ENCODE measurements around the gene MMP15. TPM values are rescaled to one million over a fixed set of nuclear protein-coding genes. Genes with fewer than 3 reads are reported as not detected.
"Not testable (repeated sequence)": the region's sequence is repeated elsewhere in the genome, so short reads cannot be mapped to it uniquely, and the experiment has no call there.

Gene MMP15
- total RNA-seq, 2 experiments from 2014 or later: 0.25 to 0.63 TPM

- DNase-seq: no peak
- Mint-ChIP-seq H3K36me3 (ENCODE audit: low read depth) (no peaks in the 10 kb centered on the region), H3K9me3 (no peaks in the 10 kb centered on the region), H3K4me3 (no peak overlapping the region), H3K27me3 (no peaks in the 10 kb centered on the region), H3K4me1 (ENCODE audit: low read depth) (no peaks in the 10 kb centered on the region), H3K27ac (no peak overlapping the region)
- POLR2A ChIA-PET: no interaction called here
- no peak for ATAC-seq
- intact Hi-C loops (cut with micrococcal nuclease): no loop called here
- CTCF ChIA-PET: no interaction called here
- TF ChIP-seq CTCF (IDR thresholded peaks at IDR 0.05): no peak
Observed at GRCh38 chr16:58070585-58070984, 45.0 kb downstream of the MMP15 start.

GRCh38 chr16:58072134-58072533 lies 46.6 kb downstream of the MMP15 start:
- POLR2A ChIA-PET; H3K36me3 Mint-ChIP-seq (ENCODE audit: low read depth); H3K9me3 Mint-ChIP-seq; CTCF ChIA-PET; intact Hi-C loops (cut with micrococcal nuclease); ATAC-seq; H3K27me3 Mint-ChIP-seq; H3K27ac Mint-ChIP-seq; H3K4me1 Mint-ChIP-seq (ENCODE audit: low read depth); DNase-seq; H3K4me3 Mint-ChIP-seq: not testable (repeated sequence)

GRCh38 chr16:58073086-58073485 lies 47.5 kb downstream of the MMP15 start:
- H3K27me3 Mint-ChIP-seq; ATAC-seq; POLR2A ChIA-PET; CTCF ChIA-PET; intact Hi-C loops (cut with micrococcal nuclease); H3K9me3 Mint-ChIP-seq; DNase-seq; H3K4me1 Mint-ChIP-seq (ENCODE audit: low read depth); H3K36me3 Mint-ChIP-seq (ENCODE audit: low read depth); H3K4me3 Mint-ChIP-seq; H3K27ac Mint-ChIP-seq: not testable (repeated sequence)

- DNase-seq (no peak), ATAC-seq (no peak)
- H3K4me3 Mint-ChIP-seq: no peak overlapping the region
- no peaks in the 10 kb centered on the region for H3K9me3 Mint-ChIP-seq
- intact Hi-C loops (cut with micrococcal nuclease): no loop called here
- no peaks in the 10 kb centered on the region for H3K36me3 Mint-ChIP-seq (ENCODE audit: low read depth)
- TF ChIP-seq CTCF (IDR thresholded peaks at IDR 0.05): no peak
- no peaks in the 10 kb centered on the region for H3K27me3 Mint-ChIP-seq
- ChIA-PET CTCF (interaction anchor here (1.9 kb wide), 1 partner anchor 23 kb away, joined by 4 read pairs; no protein-coding TSS in a partner anchor), POLR2A (no interaction called here)
- no peaks in the 10 kb centered on the region for H3K4me1 Mint-ChIP-seq (ENCODE audit: low read depth)
- no peak overlapping the region for H3K27ac Mint-ChIP-seq
Observed at GRCh38 chr16:58074657-58075056, 49.1 kb downstream of the MMP15 start.

- no peaks in the 10 kb centered on the region for H3K27me3 Mint-ChIP-seq
- intact Hi-C loops (cut with micrococcal nuclease): no loop called here
- H3K4me3 Mint-ChIP-seq: no peak overlapping the region
- H3K4me1 Mint-ChIP-seq (ENCODE audit: low read depth): no peaks in the 10 kb centered on the region
- no peak overlapping the region for H3K27ac Mint-ChIP-seq
- DNase-seq (no peak), ATAC-seq (no peak)
- no peaks in the 10 kb centered on the region for H3K9me3 Mint-ChIP-seq
- H3K36me3 Mint-ChIP-seq (ENCODE audit: low read depth): no peaks in the 10 kb centered on the region
- POLR2A ChIA-PET: no interaction called here
- TF ChIP-seq CTCF (IDR thresholded peaks at IDR 0.05): no peak
- CTCF ChIA-PET: no interaction called here
Observed at GRCh38 chr16:58076514-58076913, 51.0 kb downstream of the MMP15 start.

- CTCF ChIA-PET: no interaction called here
- DNase-seq (no peak), ATAC-seq (no peak)
- Mint-ChIP-seq H3K27me3 (peaks cover 1% of the 10 kb centered on the region), H3K4me3 (no peak overlapping the region), H3K9me3 (no peaks in the 10 kb centered on the region), H3K27ac (no peak overlapping the region), H3K36me3 (ENCODE audit: low read depth) (no peaks in the 10 kb centered on the region), H3K4me1 (ENCODE audit: low read depth) (no peaks in the 10 kb centered on the region)
- POLR2A ChIA-PET: no interaction called here
- intact Hi-C loops (cut with micrococcal nuclease): no loop called here
- no peak for TF ChIP-seq CTCF (IDR thresholded peaks at IDR 0.05)
Observed at GRCh38 chr16:58077796-58078195, 52.2 kb downstream of the MMP15 start.

GRCh38 chr16:58080657-58081056 lies 55.1 kb downstream of the MMP15 start:
- H3K27me3 Mint-ChIP-seq; H3K9me3 Mint-ChIP-seq; H3K27ac Mint-ChIP-seq; POLR2A ChIA-PET; H3K4me3 Mint-ChIP-seq; ATAC-seq; DNase-seq; H3K4me1 Mint-ChIP-seq (ENCODE audit: low read depth); H3K36me3 Mint-ChIP-seq (ENCODE audit: low read depth); CTCF ChIA-PET; intact Hi-C loops (cut with micrococcal nuclease): not testable (repeated sequence)
